ENCODE data around the gene NCS1. TPM values are rescaled to one million over a fixed set of nuclear protein-coding genes. Genes with fewer than 3 reads are reported as not detected.

The NCS1 gene
- total RNA-seq, 1 experiment from 2014 or later, result 18.2 TPM

DNA sequence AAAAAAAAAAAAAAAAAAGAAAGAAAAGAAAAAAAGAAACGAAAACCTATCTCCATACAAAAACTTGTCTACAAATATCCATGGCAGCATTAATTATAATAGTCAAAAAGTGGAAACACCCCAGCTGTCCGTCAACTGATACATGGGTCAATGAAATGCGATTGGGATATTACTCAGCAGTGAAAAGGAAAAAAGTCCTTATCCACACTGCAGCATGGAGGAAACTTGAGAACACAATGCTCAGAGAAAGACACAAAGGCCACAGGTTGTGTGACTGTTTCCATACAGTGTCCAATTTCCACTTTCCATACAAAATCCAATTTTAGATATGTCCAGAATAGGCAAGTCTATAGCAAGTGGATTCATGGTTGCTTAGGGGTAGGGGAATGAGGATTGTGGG is 24.3 kb upstream of the NCS1 start:
- TF ChIP-seq, protein P1, sequence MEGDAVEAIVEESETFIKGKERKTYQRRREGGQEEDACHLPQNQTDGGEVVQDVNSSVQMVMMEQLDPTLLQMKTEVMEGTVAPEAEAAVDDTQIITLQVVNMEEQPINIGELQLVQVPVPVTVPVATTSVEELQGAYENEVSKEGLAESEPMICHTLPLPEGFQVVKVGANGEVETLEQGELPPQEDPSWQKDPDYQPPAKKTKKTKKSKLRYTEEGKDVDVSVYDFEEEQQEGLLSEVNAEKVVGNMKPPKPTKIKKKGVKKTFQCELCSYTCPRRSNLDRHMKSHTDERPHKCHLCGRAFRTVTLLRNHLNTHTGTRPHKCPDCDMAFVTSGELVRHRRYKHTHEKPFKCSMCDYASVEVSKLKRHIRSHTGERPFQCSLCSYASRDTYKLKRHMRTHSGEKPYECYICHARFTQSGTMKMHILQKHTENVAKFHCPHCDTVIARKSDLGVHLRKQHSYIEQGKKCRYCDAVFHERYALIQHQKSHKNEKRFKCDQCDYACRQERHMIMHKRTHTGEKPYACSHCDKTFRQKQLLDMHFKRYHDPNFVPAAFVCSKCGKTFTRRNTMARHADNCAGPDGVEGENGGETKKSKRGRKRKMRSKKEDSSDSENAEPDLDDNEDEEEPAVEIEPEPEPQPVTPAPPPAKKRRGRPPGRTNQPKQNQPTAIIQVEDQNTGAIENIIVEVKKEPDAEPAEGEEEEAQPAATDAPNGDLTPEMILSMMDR (IDR thresholded peaks at IDR 0.05; ENCODE audit: insufficient read depth in 1 of 2, low read depth in 1 of 2, low read length in 1 of 2, severe bottlenecking in 1 of 2, unreplicated experiment in 1 of 2), result no peak
- Mint-ChIP-seq H3K4me1 (ENCODE audit: low read depth, unreplicated experiment) (peaks cover 6% of the 10 kb centered on the region), H3K27me3 (ENCODE audit: insufficient read depth, unreplicated experiment) (no peaks in the 10 kb centered on the region), H3K27ac (ENCODE audit: unreplicated experiment) (no peak overlapping the region), H3K9me3 (ENCODE audit: unreplicated experiment) (no peaks in the 10 kb centered on the region), H3K4me3 (ENCODE audit: unreplicated experiment) (no peak overlapping the region), H3K36me3 (ENCODE audit: insufficient read depth, unreplicated experiment) (no peaks in the 10 kb centered on the region)
- H3K4me1 ChIP-seq, result peaks cover 12% of the 10 kb centered on the region
- intact Hi-C loops (cut with micrococcal nuclease; ENCODE audit: unreplicated experiment), result no loop called here
- CTCF ChIA-PET, result no interaction called here
- no peak for DNase-seq
- no peaks in the 10 kb centered on the region for H3K9me3 ChIP-seq
- POLR2A ChIA-PET, result no interaction called here
- no peaks in the 10 kb centered on the region for H3K36me3 ChIP-seq (ENCODE audit: control insufficient read depth, insufficient read depth, low read length)
- no peak overlapping the region for H3K4me3 ChIP-seq (ENCODE audit: low read depth, low read length)
- H3K27me3 ChIP-seq (replicated peaks; ENCODE audit: control insufficient read depth, insufficient read depth, low read length), result no peaks in the 10 kb centered on the region
- no TSS peak for BruUV-seq (replicated peaks)

- Mint-ChIP-seq H3K27ac (ENCODE audit: unreplicated experiment) (no peak overlapping the region), H3K9me3 (ENCODE audit: unreplicated experiment) (no peaks in the 10 kb centered on the region), H3K27me3 (ENCODE audit: insufficient read depth, unreplicated experiment) (no peaks in the 10 kb centered on the region), H3K4me3 (ENCODE audit: unreplicated experiment) (no peak overlapping the region), H3K4me1 (ENCODE audit: low read depth, unreplicated experiment) (peaks cover 6% of the 10 kb centered on the region), H3K36me3 (ENCODE audit: insufficient read depth, unreplicated experiment) (no peaks in the 10 kb centered on the region)
- POLR2A ChIA-PET, result no interaction called here
- DNase-seq, result no peak
- H3K9me3 ChIP-seq, result no peaks in the 10 kb centered on the region
- no TSS peak for BruUV-seq (replicated peaks)
- no peaks in the 10 kb centered on the region for H3K36me3 ChIP-seq (ENCODE audit: control insufficient read depth, insufficient read depth, low read length)
- H3K4me1 ChIP-seq, result peaks cover 12% of the 10 kb centered on the region
- H3K27me3 ChIP-seq (replicated peaks; ENCODE audit: control insufficient read depth, insufficient read depth, low read length), result no peaks in the 10 kb centered on the region
- CTCF ChIA-PET, result no interaction called here
- H3K4me3 ChIP-seq (ENCODE audit: low read depth, low read length), result no peak overlapping the region
- intact Hi-C loops (cut with micrococcal nuclease; ENCODE audit: unreplicated experiment), result no loop called here
- TF ChIP-seq, protein P1 (IDR thresholded peaks at IDR 0.05; ENCODE audit: insufficient read depth in 1 of 2, low read depth in 1 of 2, low read length in 1 of 2, severe bottlenecking in 1 of 2, unreplicated experiment in 1 of 2), result no peak
Observed at GRCh38 chr9:130149031-130149430, 23.2 kb upstream of the NCS1 start.

GRCh38 chr9:130149654-130150286 is 22.4 kb upstream of the NCS1 start:
- DNase-seq, result no peak
- Histone ChIP-seq H3K9me3 (no peaks in the 10 kb centered on the region), H3K4me3 (ENCODE audit: low read depth, low read length) (no peak overlapping the region), H3K27me3 (replicated peaks; ENCODE audit: control insufficient read depth, insufficient read depth, low read length) (no peaks in the 10 kb centered on the region), H3K36me3 (ENCODE audit: control insufficient read depth, insufficient read depth, low read length) (no peaks in the 10 kb centered on the region), H3K4me1 (peaks cover 6% of the 10 kb centered on the region)
- H3K36me3 Mint-ChIP-seq (ENCODE audit: insufficient read depth, unreplicated experiment), result no peaks in the 10 kb centered on the region
- H3K4me1 Mint-ChIP-seq (ENCODE audit: low read depth, unreplicated experiment), result peaks cover 6% of the 10 kb centered on the region
- H3K27me3 Mint-ChIP-seq (ENCODE audit: insufficient read depth, unreplicated experiment), result no peaks in the 10 kb centered on the region
- no peak overlapping the region for H3K4me3 Mint-ChIP-seq (ENCODE audit: unreplicated experiment)
- ChIA-PET POLR2A (no interaction called here), CTCF (no interaction called here)
- H3K27ac Mint-ChIP-seq (ENCODE audit: unreplicated experiment), result no peak overlapping the region
- H3K9me3 Mint-ChIP-seq (ENCODE audit: unreplicated experiment), result no peaks in the 10 kb centered on the region
- TF ChIP-seq, protein P1 (IDR thresholded peaks at IDR 0.05; ENCODE audit: insufficient read depth in 1 of 2, low read depth in 1 of 2, low read length in 1 of 2, severe bottlenecking in 1 of 2, unreplicated experiment in 1 of 2), result no peak
- no TSS peak for BruUV-seq (replicated peaks)
- intact Hi-C loops (cut with micrococcal nuclease; ENCODE audit: unreplicated experiment), result no loop called here

All from Caco-2 (cell line).